Measurements from ENCODE around the gene TSGA10. TPM values are rescaled to one million over a fixed set of nuclear protein-coding genes. Genes with fewer than 3 reads are reported as not detected.

TSGA10 gene
- total and polyA plus RNA-seq, 2 donors (not counting 3 experiments of a cell fraction or from before 2014, with no cell fraction given) = 0.12 to 2.7 TPM

- Histone ChIP-seq H3K9me1 (replicated peaks; ENCODE audit: control insufficient read depth, extremely low read depth, insufficient read depth, low read length) (no peaks in the 10 kb centered on the region), H3K4me3 (replicated peaks in 1 of 3; ENCODE audit: insufficient read depth in 1 of 3, low read depth in 1 of 3, low read length in 3 of 3) (no peak overlapping the region), H3K27ac (ENCODE audit: insufficient read depth, low read depth, low read length) (no peak overlapping the region), H3K9ac (replicated peaks; ENCODE audit: extremely low read depth, insufficient read depth, low read length) (no peak overlapping the region), H4K20me1 (replicated peaks; ENCODE audit: control insufficient read depth, extremely low read depth, insufficient read depth, low read length) (no peaks in the 10 kb centered on the region), H3K4me2 (ENCODE audit: insufficient read depth, low read length) (no peak overlapping the region), H2AFZ (ENCODE audit: low read depth, low read length) (peak overlapping the region; percentile 32), H3K9me3 (replicated peaks; ENCODE audit: control insufficient read depth, insufficient read depth, low read length) (no peaks in the 10 kb centered on the region), H3K79me2 (ENCODE audit: control insufficient read depth, insufficient read depth, low read length) (no peaks in the 10 kb centered on the region), H3K36me3 (ENCODE audit: control insufficient read depth in 2 of 2, extremely low read depth in 1 of 2, insufficient read depth in 2 of 2, low read length in 2 of 2) (no peaks in the 10 kb centered on the region), H3K4me1 (ENCODE audit: control insufficient read depth, extremely low read depth, insufficient read depth, low read length) (peaks cover 20% of the 10 kb centered on the region), H3K27me3 (ENCODE audit: control insufficient read depth in 2 of 2, insufficient read depth in 2 of 2, low read length in 2 of 2) (peaks cover 0 to 2% of the 10 kb centered on the region in 2 experiments)
- dilution Hi-C loops (cut with MboI; ENCODE audit: extremely low pct_ligation_motif_present, low sequenced_read_pairs) = no loop called here
- ChIA-PET CTCF (interaction anchor here (1.2 to 5.0 kb wide), 4 partner anchors 231 to 500 kb away, joined by 3 to 61 read pairs (median 22); no protein-coding TSS in a partner anchor), POLR2A (no interaction called here)
- intact Hi-C loops (cut with micrococcal nuclease) = loop anchor here (2.0 to 5.0 kb wide), 3 partner anchors 131 to 459 kb away; partner anchors contain the start of genes COA5, CRACDL, MGAT4A and UNC50
- FAIRE-seq = peak; percentile 47
- TF ChIP-seq CTCF (IDR thresholded peaks at IDR 0.05; ENCODE audit: extremely low read depth in 1 of 2, insufficient read depth in 1 of 2, low read depth in 1 of 2, low read length in 2 of 2) = no peak
- TF ChIP-seq MAX (IDR thresholded peaks at IDR 0.05; ENCODE audit: insufficient read depth, insufficient read length) = peak; percentile 86
- TF ChIP-seq FOS (IDR thresholded peaks at IDR 0.05; ENCODE audit: borderline replicate concordance, insufficient read depth, low read length) = no peak
- TF ChIP-seq GATA2 (IDR thresholded peaks at IDR 0.05; ENCODE audit: insufficient read depth, insufficient read length, low read depth, low read length) = no peak
- no peak for TF ChIP-seq JUN (IDR thresholded peaks at IDR 0.05; ENCODE audit: borderline replicate concordance, insufficient read depth, insufficient read length, low read depth)
- TF ChIP-seq MYC (IDR thresholded peaks at IDR 0.05; ENCODE audit: low read depth, low read length) = no peak
- TF ChIP-seq EZH2 (IDR thresholded peaks at IDR 0.05; ENCODE audit: borderline replicate concordance, low read depth, low read length, severe bottlenecking) = no peak
- TF ChIP-seq POLR2A (IDR thresholded peaks at IDR 0.05; ENCODE audit: low read depth, low read length) = no peak
- peak; percentile 30 for DNase-seq (ENCODE audit: low read depth, low spot score)
- BruUV-seq (replicated peaks) = no TSS peak
Observed at GRCh38 chr2:99067871-99068625, 86.7 kb downstream of the TSGA10 start.

All from endothelial cell of umbilical vein (primary cell).